Measurements from ENCODE around the gene HOXD3.

The HOXD3 gene

GRCh38 chr2:176156807-176157498 is at the start of gene HOXD3:
HOXD3 (plus strand) TSS chr2:176157307; CDS start chr2:176169115, 11,808 bp downstream.
- in situ Hi-C loops (cut with MboI; ENCODE audit: low sequenced_read_pairs): no loop called here

- in situ Hi-C loops (cut with MboI; ENCODE audit: low sequenced_read_pairs): loop anchor here (25.0 kb wide), 1 partner anchor 1205 kb away; no protein-coding TSS in a partner anchor
Measured at GRCh38 chr2:176107731-176108181, 49.4 kb upstream of the HOXD3 start.

- in situ Hi-C loops (cut with MboI; ENCODE audit: low sequenced_read_pairs): loop anchor here (25.0 kb wide), 1 partner anchor 1203 kb away; no protein-coding TSS in a partner anchor
Measured at GRCh38 chr2:176109192-176109901, 47.8 kb upstream of the HOXD3 start.

- in situ Hi-C loops (cut with MboI; ENCODE audit: low sequenced_read_pairs): loop anchor here (25.0 kb wide), 1 partner anchor 1202 kb away; no protein-coding TSS in a partner anchor
Measured at GRCh38 chr2:176109946-176110345, 47.2 kb upstream of the HOXD3 start.

GRCh38 chr2:176110415-176111308 is 46.4 kb upstream of the HOXD3 start:
- in situ Hi-C loops (cut with MboI; ENCODE audit: low sequenced_read_pairs): loop anchor here (25.0 kb wide), 1 partner anchor 1202 kb away; no protein-coding TSS in a partner anchor

GRCh38 chr2:176111309-176111663 is 45.8 kb upstream of the HOXD3 start:
- in situ Hi-C loops (cut with MboI; ENCODE audit: low sequenced_read_pairs): loop anchor here (25.0 kb wide), 1 partner anchor 1201 kb away; no protein-coding TSS in a partner anchor

GRCh38 chr2:176111846-176112374 is 45.2 kb upstream of the HOXD3 start:
- in situ Hi-C loops (cut with MboI; ENCODE audit: low sequenced_read_pairs): loop anchor here (25.0 kb wide), 1 partner anchor 1200 kb away; no protein-coding TSS in a partner anchor

GRCh38 chr2:176112375-176113302 is 44.5 kb upstream of the HOXD3 start:
- in situ Hi-C loops (cut with MboI; ENCODE audit: low sequenced_read_pairs): loop anchor here (25.0 kb wide), 1 partner anchor 1200 kb away; no protein-coding TSS in a partner anchor

GRCh38 chr2:176114120-176114929 is 42.8 kb upstream of the HOXD3 start:
- in situ Hi-C loops (cut with MboI; ENCODE audit: low sequenced_read_pairs): loop anchor here (25.0 kb wide), 1 partner anchor 1198 kb away; no protein-coding TSS in a partner anchor

GRCh38 chr2:176114930-176115625 is 42.0 kb upstream of the HOXD3 start:
- in situ Hi-C loops (cut with MboI; ENCODE audit: low sequenced_read_pairs): loop anchor here (25.0 kb wide), 1 partner anchor 1197 kb away; no protein-coding TSS in a partner anchor

- in situ Hi-C loops (cut with MboI; ENCODE audit: low sequenced_read_pairs): loop anchor here (25.0 kb wide), 1 partner anchor 1196 kb away; no protein-coding TSS in a partner anchor
Measured at GRCh38 chr2:176115883-176116813, 41.0 kb upstream of the HOXD3 start, which contains the start of gene HOXD10. HOXD10 (plus strand) TSS chr2:176116778; CDS start chr2:176116834, 56 bp downstream.

GRCh38 chr2:176117162-176117822 is 39.8 kb upstream of the HOXD3 start:
- in situ Hi-C loops (cut with MboI; ENCODE audit: low sequenced_read_pairs): loop anchor here (25.0 kb wide), 1 partner anchor 1195 kb away; no protein-coding TSS in a partner anchor

- in situ Hi-C loops (cut with MboI; ENCODE audit: low sequenced_read_pairs): loop anchor here (25.0 kb wide), 1 partner anchor 1194 kb away; no protein-coding TSS in a partner anchor
Measured at GRCh38 chr2:176117823-176118371, 39.2 kb upstream of the HOXD3 start.

GRCh38 chr2:176118601-176119339 is 38.3 kb upstream of the HOXD3 start:
- in situ Hi-C loops (cut with MboI; ENCODE audit: low sequenced_read_pairs): loop anchor here (25.0 kb wide), 1 partner anchor 1194 kb away; no protein-coding TSS in a partner anchor

Measured in HL-60/S4 treated with retinoic acid at 250 ng/mL for 4 days and 3 days (cell line).